MCF 10A (cell line): ENCODE measurements around the gene NEDD8. TPM values are rescaled to one million over a fixed set of nuclear protein-coding genes. Genes with fewer than 3 reads are reported as not detected.
A peak's percentile ranks its signal among the peaks of the same experiment; 100 is the strongest.

ENCODE experiments used
- BruUV-seq: library from RNA; stranded (reverse); fragments of 400-500 nt; replicated peaks from 2 replicates; lab custom pipeline; 2021; lab: Mats Ljungman, UMichigan
- CTCF ChIA-PET: fragments of 300-600 bp; sonication (Branson Sonifier 250); formaldehyde crosslinking; extraction: SDS; loops from one replicate; lab custom pipeline; 2021; ENCODE audit warnings: antibody characterized with exemption, inconsistent platforms; lab: Yijun Ruan, JAX
- POLR2A ChIA-PET: fragments of 300-600, 350-650 bp; sonication (Branson Sonifier 250); formaldehyde crosslinking; extraction: SDS; loops from one replicate; lab custom pipeline; 2020; ENCODE audit warnings: antibody characterized with exemption, inconsistent platforms; lab: Yijun Ruan, JAX
- DNase-seq: peaks from one replicate; pipeline ENCODE4 v3.0.0-alpha.2; 2018; ENCODE audit not compliant: unreplicated experiment
- H3K27ac Mint-ChIP-seq: one replicate; pipeline ENCODE4 v1.8.0; 2022; ENCODE audit warnings: mild to moderate bottlenecking, low read depth, mixed read lengths; ENCODE audit not compliant: unreplicated experiment
- H3K27me3 Mint-ChIP-seq: one replicate; pipeline ENCODE4 v1.8.0; 2022; ENCODE audit warnings: mixed read lengths; ENCODE audit not compliant: insufficient read depth, unreplicated experiment
- H3K36me3 Mint-ChIP-seq: one replicate; pipeline ENCODE4 v1.8.0; 2022; ENCODE audit warnings: mild to moderate bottlenecking, moderate library complexity, mixed read lengths; ENCODE audit not compliant: insufficient read depth, unreplicated experiment
- H3K4me1 Mint-ChIP-seq: one replicate; pipeline ENCODE4 v1.8.0; 2022; ENCODE audit warnings: mixed read lengths; ENCODE audit not compliant: insufficient read depth, unreplicated experiment
- H3K4me3 Mint-ChIP-seq: one replicate; pipeline ENCODE4 v1.8.0; 2022; ENCODE audit warnings: mild to moderate bottlenecking, moderate library complexity, mixed read lengths; ENCODE audit not compliant: unreplicated experiment
- H3K9me3 Mint-ChIP-seq: one replicate; pipeline ENCODE4 v1.8.0; 2022; ENCODE audit warnings: mixed read lengths; ENCODE audit not compliant: unreplicated experiment
- intact Hi-C: fragments of 100-400 bp; cut with micrococcal nuclease; formaldehyde crosslinking; loops from 2 replicates; pipeline ENCODE4 v1.14.1; 2022
- total RNA-seq: library from RNA; stranded (reverse); gene quantifications from 2 replicates; pipeline ENCODE4 v1.2.3, GENCODE V29; 2022
- TF ChIP-seq, protein P1 (sequence below): fragments of 200-600 bp; IDR thresholded peaks from one replicate; pipeline ENCODE4 v1.8.0; 2022; ENCODE audit warnings: antibody characterized with exemption, mild to moderate bottlenecking; ENCODE audit not compliant: unreplicated experiment

NEDD8 gene
- total RNA-seq, 1 experiment from 2014 or later, result 243 TPM

DNA sequence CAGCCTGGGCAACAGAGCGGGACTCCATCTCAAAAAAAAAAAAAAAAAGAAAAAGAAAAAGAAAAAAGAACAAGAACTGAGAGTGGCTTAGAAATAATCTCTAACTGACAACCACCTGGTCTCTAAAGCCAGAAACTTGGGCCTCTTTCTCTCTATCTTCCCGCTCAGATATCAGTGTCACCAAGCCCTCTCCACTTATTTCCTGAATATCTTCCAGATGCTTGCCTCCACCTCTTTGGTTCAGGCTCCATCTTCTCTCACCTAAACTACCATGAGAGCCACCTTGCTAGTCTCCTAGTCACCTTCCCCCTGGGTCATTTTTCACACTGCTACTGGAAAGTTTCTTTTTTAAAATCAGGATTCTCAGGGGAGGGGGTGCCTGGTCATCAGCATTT, 35.1 kb downstream of the NEDD8 start:
- peaks cover 52% of the 10 kb centered on the region for H3K36me3 Mint-ChIP-seq
- ChIA-PET POLR2A (interaction anchor here (1.1 to 3.9 kb wide), 10 partner anchors 15 to 719 kb away, joined by 3 to 68 read pairs (median 16); partner anchors contain the start of genes CHMP4A, DHRS1, LTB4R2 and MDP1), CTCF (interaction anchor here (1.4 to 3.3 kb wide), 3 partner anchors 45 to 111 kb away, joined by 3 to 17 read pairs (median 8); partner anchors contain the start of genes CIDEB and TINF2)

DNA sequence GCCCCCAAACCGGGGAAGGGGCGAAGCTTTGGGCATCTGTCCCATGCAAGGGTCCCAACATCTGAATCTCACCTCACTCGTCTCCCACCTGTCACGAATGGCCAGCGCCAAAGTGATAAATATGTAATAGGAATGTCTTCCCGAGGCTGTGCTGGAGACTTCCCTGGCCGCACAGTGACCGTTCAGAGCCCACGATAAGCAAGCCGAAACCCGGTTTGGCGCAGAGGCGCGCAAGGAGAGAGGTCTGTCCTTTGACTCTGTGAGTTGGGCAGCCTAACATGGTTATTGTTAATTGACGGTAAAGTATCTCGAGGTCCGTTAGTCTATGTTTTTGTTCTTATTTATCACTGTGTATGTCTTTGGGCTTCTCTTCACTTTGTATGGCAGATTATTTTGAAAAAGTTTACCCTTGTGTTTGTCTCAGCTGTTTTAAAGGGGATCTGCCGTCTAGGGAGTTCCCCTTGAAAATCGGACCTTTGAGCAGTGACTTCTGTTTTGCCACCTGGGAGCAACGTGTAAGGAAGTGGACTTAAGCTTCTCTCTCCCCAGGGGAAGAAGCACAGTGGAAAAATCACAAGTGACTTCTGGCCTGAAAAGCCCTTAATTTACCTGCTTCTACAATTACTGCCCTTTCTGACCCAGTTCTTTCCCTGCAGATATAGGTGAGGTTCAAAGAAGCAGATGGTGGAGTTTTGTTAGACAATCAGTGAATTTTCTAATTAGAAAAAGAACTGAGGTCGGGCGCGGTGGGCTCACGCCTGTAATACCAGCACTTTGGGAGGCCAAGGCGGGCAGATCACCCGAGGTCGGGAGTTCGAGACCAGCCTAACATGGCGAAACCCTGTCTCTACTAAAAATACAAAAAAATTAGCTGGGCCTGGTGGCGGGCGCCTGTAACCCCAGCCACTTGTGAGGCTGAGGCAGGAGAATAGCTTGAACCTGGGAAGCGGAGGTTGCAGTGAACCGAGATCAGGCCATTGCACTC, 35.8 kb downstream of the NEDD8 start:
- H3K9me3 Mint-ChIP-seq, result no peaks in the 10 kb centered on the region
- H3K4me1 Mint-ChIP-seq, result peaks cover 18% of the 10 kb centered on the region
- peak overlapping the region; percentile 96 for H3K27ac Mint-ChIP-seq
- no peaks in the 10 kb centered on the region for H3K27me3 Mint-ChIP-seq
- TF ChIP-seq, protein P1, sequence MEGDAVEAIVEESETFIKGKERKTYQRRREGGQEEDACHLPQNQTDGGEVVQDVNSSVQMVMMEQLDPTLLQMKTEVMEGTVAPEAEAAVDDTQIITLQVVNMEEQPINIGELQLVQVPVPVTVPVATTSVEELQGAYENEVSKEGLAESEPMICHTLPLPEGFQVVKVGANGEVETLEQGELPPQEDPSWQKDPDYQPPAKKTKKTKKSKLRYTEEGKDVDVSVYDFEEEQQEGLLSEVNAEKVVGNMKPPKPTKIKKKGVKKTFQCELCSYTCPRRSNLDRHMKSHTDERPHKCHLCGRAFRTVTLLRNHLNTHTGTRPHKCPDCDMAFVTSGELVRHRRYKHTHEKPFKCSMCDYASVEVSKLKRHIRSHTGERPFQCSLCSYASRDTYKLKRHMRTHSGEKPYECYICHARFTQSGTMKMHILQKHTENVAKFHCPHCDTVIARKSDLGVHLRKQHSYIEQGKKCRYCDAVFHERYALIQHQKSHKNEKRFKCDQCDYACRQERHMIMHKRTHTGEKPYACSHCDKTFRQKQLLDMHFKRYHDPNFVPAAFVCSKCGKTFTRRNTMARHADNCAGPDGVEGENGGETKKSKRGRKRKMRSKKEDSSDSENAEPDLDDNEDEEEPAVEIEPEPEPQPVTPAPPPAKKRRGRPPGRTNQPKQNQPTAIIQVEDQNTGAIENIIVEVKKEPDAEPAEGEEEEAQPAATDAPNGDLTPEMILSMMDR, result no peak
- intact Hi-C loops, result loop anchor here (5.0 kb wide), 1 partner anchor 46 kb away; the partner anchor contains the start of gene TINF2
- TSS peak; percentile 66 for BruUV-seq
- peak; percentile 32 for DNase-seq
- ChIA-PET CTCF (interaction anchor here (0.7 to 3.3 kb wide), 7 partner anchors 10 to 864 kb away, joined by 3 to 17 read pairs (median 3); partner anchors contain the start of genes CIDEB and TINF2), POLR2A (interaction anchor here (0.7 to 3.9 kb wide), 32 partner anchors 8 to 895 kb away, joined by 3 to 68 read pairs (median 6); partner anchors contain the start of genes CHMP4A, DCAF11, DHRS1 and EMC9)
- H3K4me3 Mint-ChIP-seq, result peak overlapping the region; percentile 81
- peaks cover 45% of the 10 kb centered on the region for H3K36me3 Mint-ChIP-seq

More for the DNA sequence above, 35.1 kb downstream of the NEDD8 start:
- H3K4me1 Mint-ChIP-seq, result peaks cover 18% of the 10 kb centered on the region
- BruUV-seq, result no TSS peak
- intact Hi-C loops, result loop anchor here (5.0 kb wide), 1 partner anchor 45 kb away; the partner anchor contains the start of gene TINF2
- DNase-seq, result no peak
- peak overlapping the region; percentile 81 for H3K4me3 Mint-ChIP-seq
- TF ChIP-seq, protein P1, result no peak
- H3K9me3 Mint-ChIP-seq, result no peaks in the 10 kb centered on the region
- no peak overlapping the region for H3K27ac Mint-ChIP-seq
- H3K27me3 Mint-ChIP-seq, result no peaks in the 10 kb centered on the region

DNA sequence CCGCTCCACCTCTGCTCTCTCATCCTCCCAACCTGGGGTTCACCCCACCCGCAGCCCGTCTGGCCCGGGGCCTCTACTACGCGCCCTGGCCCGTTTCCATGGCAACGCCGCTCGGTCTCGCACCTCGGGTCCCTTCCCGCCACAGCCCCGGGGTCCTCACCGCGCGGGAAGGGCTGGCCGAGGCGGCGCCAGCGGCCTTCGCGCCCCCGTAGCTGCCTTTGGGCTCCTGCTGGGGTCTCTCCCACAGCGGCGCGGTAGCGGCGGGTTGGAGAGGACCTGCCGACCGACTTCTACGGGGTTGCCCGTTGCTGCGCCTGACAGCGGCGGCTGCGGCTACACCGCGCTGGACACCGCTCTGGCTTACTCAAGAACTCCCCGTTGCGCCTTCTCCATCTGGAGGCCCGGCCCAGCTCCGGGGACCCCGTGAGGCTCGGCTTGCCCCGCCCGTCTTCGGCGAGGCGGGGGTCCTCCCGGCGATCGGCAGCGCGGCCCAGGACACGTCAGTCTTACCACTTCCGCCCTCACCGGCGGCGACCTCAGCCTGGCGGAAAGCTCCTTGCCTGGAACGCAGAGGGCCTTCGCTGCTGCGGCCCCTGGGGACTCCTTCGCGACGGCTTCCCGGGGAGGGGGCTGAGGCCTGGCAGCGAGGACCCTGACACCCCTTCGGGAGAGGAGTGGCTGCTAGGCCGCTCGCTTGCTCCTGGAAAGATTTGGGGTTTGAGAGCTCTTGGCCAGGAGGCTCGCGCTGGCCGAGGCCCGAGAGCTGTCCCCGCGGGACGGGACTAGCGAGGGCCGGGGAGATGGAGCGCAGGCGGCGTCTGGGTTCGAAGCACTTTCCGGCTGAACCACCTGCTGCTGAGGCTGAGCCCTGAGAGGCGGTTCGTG, 36.7 kb downstream of the NEDD8 start, which contains the start of gene TM9SF1:
Gene TM9SF1, minus strand, starts transcription at position 256 of the 885 bp plus-strand sequence. CDS start 422 bp downstream, outside the sequence.
- TF ChIP-seq, protein P1, result no peak
- CTCF ChIA-PET, result interaction anchor here (0.7 to 3.3 kb wide), 12 partner anchors 11 to 1759 kb away, joined by 3 to 17 read pairs (median 3); partner anchors contain the start of genes CIDEB, TINF2 and TSSK4
- POLR2A ChIA-PET, result interaction anchor here (0.6 to 3.9 kb wide), 33 partner anchors 9 to 1129 kb away, joined by 3 to 68 read pairs (median 6); partner anchors contain the start of genes CHMP4A, DCAF11, DHRS1 and EMC9
- BruUV-seq, result no TSS peak
- intact Hi-C loops, result loop anchor here (5.0 kb wide), 1 partner anchor 47 kb away; the partner anchor contains the start of gene TINF2
- H3K9me3 Mint-ChIP-seq, result no peaks in the 10 kb centered on the region
- peak within 1 kb of the TSS; percentile 96 for H3K27ac Mint-ChIP-seq
- no peaks in the 10 kb centered on the region for H3K27me3 Mint-ChIP-seq
- peak within 1 kb of the TSS; percentile 81 for H3K4me3 Mint-ChIP-seq
- peaks cover 50% of the 10 kb centered on the region for H3K36me3 Mint-ChIP-seq
- H3K4me1 Mint-ChIP-seq, result peaks cover 18% of the 10 kb centered on the region
- peak; percentile 84 for DNase-seq
